K562 (cell line): ENCODE data around the gene ARMC8. TPM values are rescaled to one million over a fixed set of nuclear protein-coding genes. Genes with fewer than 3 reads are reported as not detected.
A peak's percentile ranks its signal among the peaks of the same experiment; 100 is the strongest.

Experiments
- ATAC-seq: fragments of 200-7000 bp; cut with Tn5 transposase; 3 replicates; pipeline ENCODE4 v1.9.1; 2020; ENCODE audit warnings: moderate library complexity
- BruUV-seq: library from RNA; stranded (reverse); fragments of 400-500 nt; replicated peaks from 2 replicates; lab custom pipeline; 2021; lab: Mats Ljungman, UMichigan
- CTCF ChIA-PET: fragments of 300-600 bp; formaldehyde crosslinking; extraction: SDS; loops from one replicate; lab custom pipeline; 2021; ENCODE audit warnings: low intra/inter-chr PET ratio; lab: Yijun Ruan, JAX
- POLR2A ChIA-PET: fragments of 300-600, 350-650 bp; sonication (Branson Sonifier 250); formaldehyde crosslinking; extraction: SDS; loops from one replicate; lab custom pipeline; 2021; ENCODE audit warnings: antibody characterized with exemption, inconsistent platforms; lab: Yijun Ruan, JAX
- DNase-seq, 4 experiments: peaks; one replicate each; pipeline versions ENCODE4 v3.0.0 to v3.0.0-alpha.2; 2011 to 2018; ENCODE audit warnings: low spot score in 3 of 4, mixed read lengths in 3 of 4; ENCODE audit errors: extremely low read depth in 1 of 4
- FAIRE-seq: peaks from 2 replicates; lab custom pipeline; 2011; peaks lifted over from hg19 to GRCh38; lab: Jason Lieb, UNC
- H2AFZ ChIP-seq: 2 replicates; pipeline ENCODE4 v1.6.0; 2011; ENCODE audit warnings: low read depth, low read length, control low read depth, inconsistent platforms
- H3K27ac ChIP-seq: fragments of 200-600 bp; 3 replicates; pipeline ENCODE4 v1.8.0; 2011; ENCODE audit warnings: low read depth, mild to moderate bottlenecking, control low read depth, inconsistent platforms, low read length, moderate library complexity, mixed read lengths; ENCODE audit errors: extremely low read depth
- H3K27me3 ChIP-seq, 2 experiments: fragments of 300-600 bp in 1 of 2; 2 replicates in 1 of 2; 3 replicates in 1 of 2; pipeline versions ENCODE4 v1.6.0 to v1.8.0; 2011; ENCODE audit warnings: inconsistent platforms in 2 of 2, low read length in 2 of 2, mild to moderate bottlenecking in 1 of 2, mixed read lengths in 1 of 2, moderate library complexity in 1 of 2; ENCODE audit not compliant: control insufficient read depth in 2 of 2, insufficient read depth in 2 of 2
- H3K36me3 ChIP-seq: fragments of 300-600 bp; 3 replicates; pipeline ENCODE4 v1.8.0; 2011; ENCODE audit warnings: mild to moderate bottlenecking, low read length, inconsistent platforms; ENCODE audit not compliant: control insufficient read depth, insufficient read depth
- H3K4me1 ChIP-seq, 2 experiments: fragments of 200-600 bp in 1 of 2; replicated peaks in 1 of 2; 2 replicates in 1 of 2; 3 replicates in 1 of 2; pipeline versions ENCODE4 v1.5.1 to v1.8.0; 2011; ENCODE audit warnings: inconsistent platforms in 2 of 2, low read length in 2 of 2, mild to moderate bottlenecking in 1 of 2, mixed read lengths in 1 of 2, moderate library complexity in 1 of 2; ENCODE audit not compliant: control insufficient read depth in 2 of 2, insufficient read depth in 2 of 2
- H3K4me2 ChIP-seq: 2 replicates; pipeline ENCODE4 v1.6.1; 2011; ENCODE audit warnings: low read length, control low read depth, inconsistent platforms, mixed read lengths; ENCODE audit not compliant: insufficient read depth
- H3K4me3 ChIP-seq: fragments of 200-600 bp; sonication (generic), shearing (Covaris generic); 2 replicates; pipeline ENCODE4 v1.5.1; 2016; ENCODE audit warnings: control low read depth, inconsistent platforms
- H3K79me2 ChIP-seq: fragments of 200-600 bp; 3 replicates; pipeline ENCODE4 v1.8.0; 2011; ENCODE audit warnings: low read length, inconsistent platforms; ENCODE audit not compliant: control insufficient read depth, insufficient read depth
- H3K9ac ChIP-seq, 2 experiments: 2 replicates each; pipeline versions ENCODE4 v1.6.0 to v1.6.1; 2011; ENCODE audit warnings: low read depth in 2 of 2, low read length in 2 of 2, control low read depth in 1 of 2, inconsistent platforms in 1 of 2, mild to moderate bottlenecking in 1 of 2, mixed read lengths in 1 of 2; ENCODE audit not compliant: insufficient read depth in 1 of 2
- H3K9me1 ChIP-seq: one replicate; pipeline ENCODE4 v1.6.0; 2011; ENCODE audit warnings: inconsistent platforms, mild to moderate bottlenecking, low read length, moderate library complexity; ENCODE audit not compliant: control insufficient read depth, insufficient read depth
- H3K9me3 ChIP-seq: replicated peaks from 2 replicates; pipeline ENCODE4 v1.5.1; 2011; ENCODE audit warnings: low read depth, low read length, inconsistent platforms; ENCODE audit not compliant: control insufficient read depth, insufficient read depth
- H4K20me1 ChIP-seq: replicated peaks from 2 replicates; pipeline ENCODE4 v1.6.1; 2011; ENCODE audit warnings: low read length, inconsistent platforms, mixed read lengths; ENCODE audit not compliant: control insufficient read depth, insufficient read depth
- CBFA2T3 ChIP-seq: fragments of 450-650 bp; IDR thresholded peaks from 2 replicates; pipeline ENCODE4 v1.6.1; 2017
- EHMT2 ChIP-seq: fragments of 450-650 bp; IDR thresholded peaks from 2 replicates; pipeline ENCODE4 v1.6.1; 2018; ENCODE audit warnings: antibody characterized with exemption
- JUNB ChIP-seq: fragments of 450-650 bp; formaldehyde crosslinking; conservative IDR thresholded peaks from 2 replicates; pipeline ENCODE4 v1.4.0; 2020; ENCODE audit warnings: mild to moderate bottlenecking
- KAT8 ChIP-seq: fragments of 450-650 bp; IDR thresholded peaks from 2 replicates; pipeline ENCODE4 v1.6.1; 2016; ENCODE audit warnings: low read depth, mild to moderate bottlenecking
- MAFG ChIP-seq: fragments of 450-650 bp; conservative IDR thresholded peaks from 2 replicates; pipeline ENCODE4 v1.6.1; 2016; ENCODE audit warnings: missing genetic modification characterization, missing compliant biosample characterization
- MYNN ChIP-seq, 2 experiments: sonication (generic); formaldehyde crosslinking in 1 of 2; IDR thresholded peaks; 2 replicates each; pipeline versions ENCODE4 v1.5.0 to v1.6.1; 2016 to 2020; ENCODE audit warnings: antibody characterized with exemption in 1 of 2, missing genetic modification reagents in 1 of 2
- POLR2AphosphoS5 ChIP-seq: IDR thresholded peaks from 2 replicates; pipeline ENCODE4 v1.6.1; 2011; ENCODE audit warnings: mild to moderate bottlenecking, low read depth, low read length, moderate library complexity; ENCODE audit not compliant: control insufficient read depth, insufficient read depth
- SAFB ChIP-seq: fragments of 200-400 bp; formaldehyde crosslinking; IDR thresholded peaks from 2 replicates; pipeline ENCODE4 v1.6.1; 2017; ENCODE audit warnings: low read depth, low read length, borderline replicate concordance
- SIN3A ChIP-seq, 2 experiments: fragments of 150-350 bp in 1 of 2; IDR thresholded peaks; 2 replicates each; pipeline ENCODE4 v1.6.1; 2011 to 2016; ENCODE audit warnings: borderline replicate concordance in 2 of 2, low read depth in 2 of 2, low read length in 2 of 2, mild to moderate bottlenecking in 2 of 2, moderate library complexity in 2 of 2; ENCODE audit not compliant: control insufficient read depth in 1 of 2
- ZKSCAN8 ChIP-seq: fragments of 200-800 bp; sonication (Bioruptor generic); IDR thresholded peaks from 2 replicates; pipeline ENCODE4 v1.6.1; 2016; ENCODE audit warnings: missing genetic modification characterization, missing compliant biosample characterization
- ZNF174 ChIP-seq: fragments of 250-450 bp; sonication (Bioruptor Pico); IDR thresholded peaks from 2 replicates; pipeline ENCODE4 v1.4.0; 2020; ENCODE audit warnings: mild to moderate bottlenecking
- ZNF384 ChIP-seq: IDR thresholded peaks from 2 replicates; pipeline ENCODE4 v1.6.1; 2012; ENCODE audit warnings: low read depth, low read length, improper control_type of control experiment
- WGBS: fragments of 100-300 bp; shearing (Covaris generic); methylation state at CpG from one replicate; pipeline ENCODE4 v1.1.6; 2016; ENCODE audit warnings: low coverage, mixed read lengths; ENCODE audit not compliant: insufficient coverage; ENCODE audit errors: missing lambda C conversion rate; 5-methylcytosine and 5-hydroxymethylcytosine counted together
- in situ Hi-C: fragments of 300-500 bp; cut with MboI; formaldehyde crosslinking; loops from 4 replicates; pipeline ENCODE4 v1.15.0; 2018; ENCODE audit warnings: inconsistent platforms, mixed read lengths
- intact Hi-C: fragments of 100-400 bp; cut with micrococcal nuclease; formaldehyde crosslinking; loops from 2 replicates; pipeline ENCODE4 v1.14.2; 2022
- polyA plus RNA-seq, 8 experiments: library from polyadenylated mRNA; depleted of rRNA in 4 of 8; stranded (reverse) in 5 of 8; unstranded in 3 of 8; fragments of >200 nt; fragmentation: Nextera tagmentation in 2 of 8; fragmentation: Illumina TruSeq in 1 of 8; extraction: Ambion mirVana in 2 of 8; extraction: Trizol in 1 of 8; gene quantifications; 2 replicates each; pipeline versions ENCODE4 v1.2.1 to v1.2.3, GENCODE V29; 2011 to 2014; ENCODE audit warnings: inconsistent platforms in 1 of 8, missing spikeins in 1 of 8
- total RNA-seq, 7 experiments: library from RNA; depleted of rRNA in 6 of 7; stranded (reverse); fragments of >200 nt in 6 of 7; fragmentation: Illumina TruSeq in 2 of 7; extraction: Trizol in 2 of 7; gene quantifications; 2 replicates each; pipeline versions ENCODE4 v1.2.1 to v1.2.3, GENCODE V29; 2011 to 2021; ENCODE audit warnings: low replicate concordance in 1 of 7
- TF ChIP-seq, protein P1 (sequence below): fragments of 450-650 bp; formaldehyde crosslinking; IDR thresholded peaks from 2 replicates; pipeline ENCODE4 v1.4.0; 2022; ENCODE audit warnings: mild to moderate bottlenecking, moderate library complexity
- TF ChIP-seq, protein P2 (sequence below): fragments of 250-450 bp; sonication (Bioruptor Pico); IDR thresholded peaks from 2 replicates; pipeline ENCODE4 v1.4.0; 2020; ENCODE audit warnings: mild to moderate bottlenecking, moderate library complexity, borderline replicate concordance

The ARMC8 gene
- total and polyA plus RNA-seq, 9 of the 15 experiments (the other 6 are each of a cell fraction or from before 2014, with no cell fraction given) = 22.4 to 76.1 (median 37.3) TPM

DNA sequence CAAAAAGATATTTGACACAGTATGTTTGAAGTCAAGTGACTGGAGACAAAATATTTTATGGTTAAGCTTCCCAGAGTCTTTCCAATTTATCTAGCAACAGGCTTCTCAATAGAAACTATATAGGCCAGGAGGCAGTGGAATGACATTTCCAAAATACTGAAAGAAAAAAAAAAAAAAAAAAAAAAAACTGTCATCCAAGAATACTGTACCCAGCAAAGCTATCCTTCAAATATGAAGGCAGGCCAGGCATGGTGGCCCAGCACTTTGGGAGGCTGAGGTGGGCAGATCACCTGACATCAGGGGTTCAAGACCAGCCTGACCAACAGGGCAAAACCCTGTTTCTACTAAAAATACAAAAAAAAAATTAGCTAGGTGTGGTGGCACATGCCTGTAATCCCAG is 121.7 kb downstream of the ARMC8 start:
- Histone ChIP-seq H3K36me3 (no peaks in the 10 kb centered on the region), H3K4me3 (no peak overlapping the region), H3K4me2 (no peak overlapping the region), H3K9me1 (no peaks in the 10 kb centered on the region), H3K4me1 (peaks cover 0 to 4% of the 10 kb centered on the region in 2 experiments; a peak in 2 of 5 replicates), H3K9me3 (no peaks in the 10 kb centered on the region), H3K27ac (no peak overlapping the region), H3K27me3 (peaks cover 0 to 4% of the 10 kb centered on the region in 2 experiments; a peak in 1 of 5 replicates), H3K79me2 (no peaks in the 10 kb centered on the region), H3K9ac (no peak overlapping the region), H4K20me1 (no peaks in the 10 kb centered on the region), H2AFZ (no peak overlapping the region)
- in situ Hi-C loops = no loop called here
- TF ChIP-seq, protein P1, sequence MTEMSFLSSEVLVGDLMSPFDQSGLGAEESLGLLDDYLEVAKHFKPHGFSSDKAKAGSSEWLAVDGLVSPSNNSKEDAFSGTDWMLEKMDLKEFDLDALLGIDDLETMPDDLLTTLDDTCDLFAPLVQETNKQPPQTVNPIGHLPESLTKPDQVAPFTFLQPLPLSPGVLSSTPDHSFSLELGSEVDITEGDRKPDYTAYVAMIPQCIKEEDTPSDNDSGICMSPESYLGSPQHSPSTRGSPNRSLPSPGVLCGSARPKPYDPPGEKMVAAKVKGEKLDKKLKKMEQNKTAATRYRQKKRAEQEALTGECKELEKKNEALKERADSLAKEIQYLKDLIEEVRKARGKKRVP (CRISPR knock-in tag) = no peak
- TF ChIP-seq MYNN (IDR thresholded peaks at IDR 0.05) (no peak), MYNN (CRISPR knock-in tag; IDR thresholded peaks at IDR 0.05) (no peak), ZNF384 (peak; percentile 46; the same call in 1 of the 2 replicates), ZKSCAN8 (CRISPR knock-in tag) (no peak)
- no TSS peak for BruUV-seq
- POLR2A ChIA-PET = interaction anchor here (0.6 kb wide), 1 partner anchor 14 kb away, joined by 3 read pairs; no protein-coding TSS in a partner anchor
- intact Hi-C loops = no loop called here
- CTCF ChIA-PET = no interaction called here
- FAIRE-seq = no peak
- DNase-seq = no peak
- no peak for ATAC-seq

DNA sequence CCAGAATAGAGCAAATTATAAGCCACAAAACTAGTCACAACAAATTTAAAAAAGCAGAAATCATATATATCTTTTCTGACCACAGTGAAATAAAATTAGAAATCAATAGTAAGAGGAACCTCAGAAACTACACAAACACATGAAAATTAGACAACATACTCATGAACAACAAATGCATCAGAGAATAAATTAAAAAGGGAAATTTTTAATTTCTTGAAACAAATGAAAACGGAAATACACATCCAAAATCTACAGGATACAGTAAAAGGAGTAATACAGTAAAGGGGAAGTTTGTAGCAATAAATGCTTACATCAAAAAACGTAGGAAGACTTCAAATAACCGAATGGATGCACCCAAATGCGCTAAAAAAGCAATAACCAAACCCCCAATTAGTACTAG is 123.4 kb downstream of the ARMC8 start:
- H4K20me1 ChIP-seq = no peaks in the 10 kb centered on the region
- FAIRE-seq (no peak), DNase-seq (no peak), ATAC-seq (no peak)
- H3K4me1 ChIP-seq = peaks cover 0 to 4% of the 10 kb centered on the region in 2 experiments; a peak in 2 of 5 replicates
- in situ Hi-C loops (no loop called here), intact Hi-C loops (no loop called here)
- H3K79me2 ChIP-seq = no peaks in the 10 kb centered on the region
- WGBS = 13% methylated on average over 4 of the region's 4 CpGs
- H3K4me2 ChIP-seq = no peak overlapping the region
- ChIA-PET CTCF (no interaction called here), POLR2A (no interaction called here)
- no peak overlapping the region for H2AFZ ChIP-seq
- peaks cover 3 to 4% of the 10 kb centered on the region in 2 experiments; a peak in 2 of 5 replicates for H3K27me3 ChIP-seq
- H3K27ac ChIP-seq = no peak overlapping the region
- H3K36me3 ChIP-seq = no peaks in the 10 kb centered on the region
- no TSS peak for BruUV-seq
- H3K4me3 ChIP-seq = no peak overlapping the region
- no peak overlapping the region for H3K9ac ChIP-seq
- H3K9me1 ChIP-seq = no peaks in the 10 kb centered on the region
- no peaks in the 10 kb centered on the region for H3K9me3 ChIP-seq
- no peak for TF ChIP-seq JUNB (CRISPR knock-in tag)
- TF ChIP-seq KAT8 = no peak
- no peak for TF ChIP-seq SAFB
- TF ChIP-seq POLR2AphosphoS5 = no peak
- TF ChIP-seq, protein P2, sequence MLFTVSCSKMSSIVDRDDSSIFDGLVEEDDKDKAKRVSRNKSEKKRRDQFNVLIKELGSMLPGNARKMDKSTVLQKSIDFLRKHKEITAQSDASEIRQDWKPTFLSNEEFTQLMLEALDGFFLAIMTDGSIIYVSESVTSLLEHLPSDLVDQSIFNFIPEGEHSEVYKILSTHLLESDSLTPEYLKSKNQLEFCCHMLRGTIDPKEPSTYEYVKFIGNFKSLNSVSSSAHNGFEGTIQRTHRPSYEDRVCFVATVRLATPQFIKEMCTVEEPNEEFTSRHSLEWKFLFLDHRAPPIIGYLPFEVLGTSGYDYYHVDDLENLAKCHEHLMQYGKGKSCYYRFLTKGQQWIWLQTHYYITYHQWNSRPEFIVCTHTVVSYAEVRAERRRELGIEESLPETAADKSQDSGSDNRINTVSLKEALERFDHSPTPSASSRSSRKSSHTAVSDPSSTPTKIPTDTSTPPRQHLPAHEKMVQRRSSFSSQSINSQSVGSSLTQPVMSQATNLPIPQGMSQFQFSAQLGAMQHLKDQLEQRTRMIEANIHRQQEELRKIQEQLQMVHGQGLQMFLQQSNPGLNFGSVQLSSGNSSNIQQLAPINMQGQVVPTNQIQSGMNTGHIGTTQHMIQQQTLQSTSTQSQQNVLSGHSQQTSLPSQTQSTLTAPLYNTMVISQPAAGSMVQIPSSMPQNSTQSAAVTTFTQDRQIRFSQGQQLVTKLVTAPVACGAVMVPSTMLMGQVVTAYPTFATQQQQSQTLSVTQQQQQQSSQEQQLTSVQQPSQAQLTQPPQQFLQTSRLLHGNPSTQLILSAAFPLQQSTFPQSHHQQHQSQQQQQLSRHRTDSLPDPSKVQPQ (CRISPR knock-in tag) = no peak
- no peak for TF ChIP-seq SIN3A (IDR thresholded peaks at IDR 0.05; ENCODE audit: borderline replicate concordance in 2 of 2, control insufficient read depth in 1 of 2, low read depth in 2 of 2, low read length in 2 of 2)
- no peak for TF ChIP-seq ZNF174
- TF ChIP-seq EHMT2 = no peak
- no peak for TF ChIP-seq CBFA2T3
- no peak for TF ChIP-seq MAFG (tag)
